Naive thymus-derived CD8-positive, alpha-beta T cell (primary cell): ENCODE data around the gene DCXR. TPM values are rescaled to one million over a fixed set of nuclear protein-coding genes. Genes with fewer than 3 reads are reported as not detected.

Experiments used
- ATAC-seq, 2 donors: fragments of 150-1000 bp; cut with Tn5 transposase in 1 of 2; sonication (Bioruptor Pico), chemical (Tn5 transposase) in 1 of 2; 1 replicate in 1 of 2; 2 replicates in 1 of 2; pipeline ENCODE4 v1.10.0; 2021; ENCODE audit warnings: mild to moderate bottlenecking in 2 of 2, moderate library complexity in 2 of 2
- POLR2A ChIA-PET: fragments of 350-600 bp; sonication (Branson Sonifier 250); formaldehyde crosslinking; loops from one replicate; lab custom pipeline; 2021; ENCODE audit warnings: antibody characterized with exemption; lab: Charles Lee
- DNase-seq, 10 donors: peaks; one replicate each; pipeline versions ENCODE4 v3.0.0 to v3.0.0-alpha.2; 2020 to 2022
- H3K27ac Mint-ChIP-seq, 10 donors: one replicate each; pipeline ENCODE4 v1.8.0; 2020 to 2022; ENCODE audit warnings: mild to moderate bottlenecking in 10 of 10, mixed read lengths in 10 of 10, moderate library complexity in 4 of 10, inconsistent platforms in 1 of 10
- H3K27me3 Mint-ChIP-seq, 5 donors: one replicate each; pipeline ENCODE4 v1.8.0; 2021 to 2022; ENCODE audit warnings: mixed read lengths in 5 of 5
- H3K36me3 Mint-ChIP-seq, 3 donors: one replicate each; pipeline ENCODE4 v1.8.0; 2020 to 2022; ENCODE audit warnings: mixed read lengths in 3 of 3, mild to moderate bottlenecking in 2 of 3, inconsistent platforms in 1 of 3
- H3K4me1 Mint-ChIP-seq, 4 donors: one replicate each; pipeline ENCODE4 v1.8.0; 2021 to 2022; ENCODE audit warnings: mixed read lengths in 4 of 4
- H3K4me3 Mint-ChIP-seq, 10 donors: one replicate each; pipeline ENCODE4 v1.8.0; 2020 to 2022; ENCODE audit warnings: mild to moderate bottlenecking in 10 of 10, mixed read lengths in 10 of 10, moderate library complexity in 6 of 10, inconsistent platforms in 1 of 10
- H3K9me3 Mint-ChIP-seq, 9 donors: one replicate each; pipeline ENCODE4 v1.8.0; 2020 to 2022; ENCODE audit warnings: mixed read lengths in 9 of 9, mild to moderate bottlenecking in 3 of 9, inconsistent platforms in 1 of 9, moderate library complexity in 1 of 9
- polyA plus RNA-seq, 3 donors: library from polyadenylated mRNA; unstranded; fragments of 300-500 nt; fragmentation: Illumina TruSeq; gene quantifications; one replicate each; pipeline ENCODE4 v1.2.3, GENCODE V29; 2021
- total RNA-seq, 8 experiments: library from RNA in 2 of 8; stranded (reverse) in 2 of 8; gene quantifications; one replicate each; pipeline ENCODE4 v1.2.3 and lab custom pipeline; 2021 to 2026

The DCXR gene
- total and polyA plus RNA-seq, 5 experiments from 2014 or later = 72.5 to 185 (median 113) TPM

- Mint-ChIP-seq H3K27ac (no peak overlapping the region), H3K36me3 (peaks cover 0 to 4% (median 0%) of the 10 kb centered on the region in 3 donors), H3K9me3 (no peaks in the 10 kb centered on the region), H3K27me3 (no peaks in the 10 kb centered on the region), H3K4me1 (peaks cover 5 to 22% (median 16%) of the 10 kb centered on the region in 4 donors), H3K4me3 (no peak overlapping the region)
- POLR2A ChIA-PET = interaction anchor here (2.2 kb wide), 1 partner anchor 57 kb away, joined by 5 read pairs; the partner anchor contains the start of gene NOTUM
- DNase-seq = no peak
- ATAC-seq = no peak
Observed at GRCh38 chr17:82017612-82018151, 19.8 kb downstream of the DCXR start.

DNA sequence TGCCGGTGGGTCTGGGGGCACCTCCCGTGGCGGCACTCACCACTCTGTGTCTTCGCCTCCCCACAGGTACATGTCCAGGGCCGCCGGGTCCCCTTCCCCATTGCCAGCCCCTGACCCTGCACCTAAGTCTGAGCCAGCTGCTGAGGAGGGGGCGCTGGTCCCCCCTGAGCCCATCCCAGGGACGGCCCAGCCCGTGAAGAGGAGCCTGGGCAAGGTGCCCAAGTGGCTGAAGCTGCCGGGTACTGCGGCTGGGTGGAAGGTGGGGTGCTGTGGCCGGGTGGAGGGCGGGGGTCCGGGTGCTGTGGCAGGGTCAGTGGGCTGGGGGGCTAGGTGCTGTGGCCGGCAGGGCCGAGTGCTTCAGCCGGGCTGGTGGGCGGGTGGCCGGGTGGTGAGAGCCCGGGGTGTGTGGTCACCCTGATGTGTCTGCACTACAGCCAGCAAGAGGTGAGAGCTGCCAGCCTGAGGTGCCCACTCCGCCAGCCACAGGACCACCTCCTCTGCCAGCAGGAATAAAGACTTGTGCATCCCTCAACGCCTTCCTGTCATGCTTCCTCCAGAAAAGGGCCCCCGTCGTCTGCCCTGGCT lies 20.5 kb downstream of the DCXR start:
- ATAC-seq (no peak), DNase-seq (no peak)
- Mint-ChIP-seq H3K36me3 (peaks cover 0 to 4% (median 0%) of the 10 kb centered on the region in 3 donors), H3K4me1 (peaks cover 4 to 21% (median 14%) of the 10 kb centered on the region in 4 donors), H3K27ac (peak overlapping the region in 2 of 10 donors; percentile 22 to 49), H3K4me3 (no peak overlapping the region), H3K9me3 (no peaks in the 10 kb centered on the region), H3K27me3 (no peaks in the 10 kb centered on the region)
- POLR2A ChIA-PET = interaction anchor here (2.2 kb wide), 1 partner anchor 56 kb away, joined by 5 read pairs; the partner anchor contains the start of gene NOTUM

GRCh38 chr17:82016061-82016874 lies 21.2 kb downstream of the DCXR start:
- POLR2A ChIA-PET = no interaction called here
- ATAC-seq = no peak
- Mint-ChIP-seq H3K27me3 (no peaks in the 10 kb centered on the region), H3K27ac (no peak overlapping the region), H3K36me3 (peaks cover 0 to 4% (median 0%) of the 10 kb centered on the region in 3 donors), H3K9me3 (no peaks in the 10 kb centered on the region), H3K4me3 (no peak overlapping the region), H3K4me1 (peaks cover 0 to 14% (median 7%) of the 10 kb centered on the region in 4 donors)
- no peak for DNase-seq

GRCh38 chr17:82015311-82015971 lies 22.1 kb downstream of the DCXR start:
- ATAC-seq (no peak), DNase-seq (no peak)
- Mint-ChIP-seq H3K9me3 (no peaks in the 10 kb centered on the region), H3K4me1 (peaks cover 0 to 6% (median under 1%) of the 10 kb centered on the region in 4 donors), H3K27me3 (no peaks in the 10 kb centered on the region), H3K27ac (no peak overlapping the region), H3K4me3 (no peak overlapping the region), H3K36me3 (peaks cover 0 to 4% (median 0%) of the 10 kb centered on the region in 3 donors)
- POLR2A ChIA-PET = no interaction called here

DNA sequence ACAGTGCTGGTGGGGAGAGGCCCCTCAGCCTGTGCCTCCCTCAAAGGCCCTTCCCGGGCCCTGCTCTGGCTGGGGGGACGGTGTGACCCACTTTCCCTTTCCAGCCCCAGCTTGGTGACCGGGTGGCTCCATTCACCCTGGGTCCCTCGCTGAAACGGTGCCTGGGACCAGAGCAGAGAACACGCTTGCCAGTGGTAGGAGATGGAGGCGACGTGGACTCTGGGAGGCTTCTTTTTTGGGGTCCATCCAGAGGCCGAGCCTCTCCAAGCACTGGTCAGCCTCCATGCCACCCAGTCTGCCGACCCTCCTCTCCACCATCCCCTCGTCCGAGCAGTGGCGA lies 22.6 kb downstream of the DCXR start:
- ATAC-seq (no peak), DNase-seq (no peak)
- Mint-ChIP-seq H3K4me1 (peaks cover 0 to 1% (median under 1%) of the 10 kb centered on the region in 4 donors), H3K36me3 (peaks cover 0 to 4% (median 0%) of the 10 kb centered on the region in 3 donors), H3K27me3 (no peaks in the 10 kb centered on the region), H3K9me3 (no peaks in the 10 kb centered on the region), H3K4me3 (no peak overlapping the region), H3K27ac (no peak overlapping the region)
- POLR2A ChIA-PET = no interaction called here

GRCh38 chr17:82014432-82014831 lies 23.1 kb downstream of the DCXR start:
- Mint-ChIP-seq H3K4me1 (no peaks in the 10 kb centered on the region), H3K27me3 (no peaks in the 10 kb centered on the region), H3K9me3 (no peaks in the 10 kb centered on the region), H3K4me3 (no peak overlapping the region), H3K27ac (no peak overlapping the region), H3K36me3 (peaks cover 0 to 4% (median 0%) of the 10 kb centered on the region in 3 donors)
- POLR2A ChIA-PET = no interaction called here
- DNase-seq (no peak), ATAC-seq (no peak)

DNA sequence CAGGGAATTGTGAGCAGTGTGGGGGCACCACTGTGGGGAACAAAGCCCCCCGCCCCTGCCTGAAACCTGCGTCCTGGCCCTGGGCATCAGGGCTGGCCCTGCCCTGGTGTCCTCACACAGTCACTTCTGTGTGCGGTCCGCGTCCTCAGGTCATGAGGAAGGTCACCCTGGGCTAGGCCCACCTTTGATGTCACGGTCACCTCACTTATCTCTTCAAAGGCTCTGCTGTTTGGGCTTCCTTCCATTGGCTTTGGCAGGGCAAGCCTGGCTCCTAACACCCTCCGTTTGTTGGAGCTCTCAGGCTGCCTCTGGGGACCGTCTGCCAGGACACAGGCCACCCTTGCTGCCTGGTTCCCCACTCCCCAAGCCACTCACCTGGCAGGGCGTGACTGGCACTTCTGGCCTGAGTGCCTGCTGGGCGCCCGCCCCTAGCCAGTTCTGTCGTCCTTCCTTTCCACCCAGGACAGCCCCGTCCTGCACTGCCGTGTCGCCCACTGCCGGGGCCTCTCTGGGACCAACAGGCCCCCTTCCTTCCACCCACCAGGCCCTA lies 23.6 kb downstream of the DCXR start:
- no peak for DNase-seq
- no peak overlapping the region for H3K27ac Mint-ChIP-seq
- H3K4me3 Mint-ChIP-seq = no peak overlapping the region
- H3K9me3 Mint-ChIP-seq = no peaks in the 10 kb centered on the region
- no peaks in the 10 kb centered on the region for H3K4me1 Mint-ChIP-seq
- H3K27me3 Mint-ChIP-seq = no peaks in the 10 kb centered on the region
- POLR2A ChIA-PET = no interaction called here
- H3K36me3 Mint-ChIP-seq = peaks cover 0 to 4% (median 0%) of the 10 kb centered on the region in 3 donors
- ATAC-seq = no peak

- Mint-ChIP-seq H3K27ac (no peak overlapping the region), H3K27me3 (no peaks in the 10 kb centered on the region), H3K4me3 (no peak overlapping the region), H3K36me3 (no peaks in the 10 kb centered on the region), H3K4me1 (no peaks in the 10 kb centered on the region), H3K9me3 (no peaks in the 10 kb centered on the region)
- no peak for DNase-seq
- no peak for ATAC-seq
- POLR2A ChIA-PET = no interaction called here
Observed at GRCh38 chr17:82013341-82013740, 24.2 kb downstream of the DCXR start.

DNA sequence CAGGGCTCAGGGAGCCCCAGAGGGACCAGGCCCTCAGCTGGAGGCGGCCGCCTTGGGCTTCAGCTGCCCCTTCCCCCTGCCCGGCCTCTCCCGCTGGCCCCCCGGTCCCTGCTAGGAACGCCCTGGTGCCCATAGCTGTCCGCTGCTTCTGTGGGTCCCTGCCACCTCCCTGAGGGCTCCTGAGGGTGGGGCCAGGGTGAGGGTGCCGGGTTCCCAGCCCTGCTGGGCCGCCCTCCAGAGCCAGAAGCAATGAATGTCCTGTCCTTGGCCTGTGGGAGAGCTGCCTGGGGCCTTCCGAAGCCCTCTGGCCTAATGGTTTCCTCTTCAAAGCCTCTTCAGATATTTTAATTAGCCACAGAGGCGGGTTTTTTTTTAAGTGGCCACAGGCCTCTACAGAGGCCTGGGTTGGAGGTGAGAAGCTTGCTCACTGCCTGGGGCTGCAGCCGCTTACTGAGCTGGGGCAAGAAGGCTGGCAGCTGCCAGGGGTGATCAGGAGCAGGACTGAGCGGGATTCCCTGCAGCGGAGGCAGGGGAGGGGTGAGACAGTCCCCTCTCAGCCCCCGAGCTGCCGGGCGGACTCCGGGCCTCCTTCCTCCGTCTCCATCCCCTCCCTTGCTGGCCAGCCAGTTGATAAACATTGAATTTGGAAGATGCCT lies 24.7 kb downstream of the DCXR start:
- H3K4me1 Mint-ChIP-seq = no peaks in the 10 kb centered on the region
- no peak overlapping the region for H3K27ac Mint-ChIP-seq
- no peaks in the 10 kb centered on the region for H3K9me3 Mint-ChIP-seq
- ATAC-seq = no peak
- no peaks in the 10 kb centered on the region for H3K27me3 Mint-ChIP-seq
- DNase-seq = no peak
- POLR2A ChIA-PET = no interaction called here
- H3K36me3 Mint-ChIP-seq = no peaks in the 10 kb centered on the region
- no peak overlapping the region for H3K4me3 Mint-ChIP-seq

DNA sequence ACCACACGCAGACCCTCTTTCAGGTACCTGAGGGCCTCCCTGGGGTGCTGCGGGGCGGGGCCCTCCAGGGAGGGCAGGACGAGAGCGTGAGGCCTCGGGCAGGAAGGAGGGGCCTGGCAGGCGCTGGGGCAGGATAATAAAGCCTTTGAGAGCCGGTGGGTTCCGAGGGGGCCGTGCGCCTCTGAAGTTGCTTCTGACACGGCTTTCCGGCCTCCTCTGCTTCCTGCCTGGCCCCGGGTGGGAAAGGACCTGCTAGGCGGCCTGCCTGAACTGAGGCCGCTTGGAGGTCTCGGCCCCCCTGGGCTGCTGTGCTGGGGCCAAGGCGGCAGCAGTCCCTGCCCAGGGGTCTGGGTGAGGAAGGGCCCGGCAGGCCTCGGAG lies 25.2 kb downstream of the DCXR start:
- DNase-seq = no peak
- no peaks in the 10 kb centered on the region for H3K36me3 Mint-ChIP-seq
- POLR2A ChIA-PET = no interaction called here
- H3K9me3 Mint-ChIP-seq = no peaks in the 10 kb centered on the region
- ATAC-seq = no peak
- H3K27ac Mint-ChIP-seq = no peak overlapping the region
- H3K4me1 Mint-ChIP-seq = no peaks in the 10 kb centered on the region
- H3K4me3 Mint-ChIP-seq = no peak overlapping the region
- no peaks in the 10 kb centered on the region for H3K27me3 Mint-ChIP-seq

DNA sequence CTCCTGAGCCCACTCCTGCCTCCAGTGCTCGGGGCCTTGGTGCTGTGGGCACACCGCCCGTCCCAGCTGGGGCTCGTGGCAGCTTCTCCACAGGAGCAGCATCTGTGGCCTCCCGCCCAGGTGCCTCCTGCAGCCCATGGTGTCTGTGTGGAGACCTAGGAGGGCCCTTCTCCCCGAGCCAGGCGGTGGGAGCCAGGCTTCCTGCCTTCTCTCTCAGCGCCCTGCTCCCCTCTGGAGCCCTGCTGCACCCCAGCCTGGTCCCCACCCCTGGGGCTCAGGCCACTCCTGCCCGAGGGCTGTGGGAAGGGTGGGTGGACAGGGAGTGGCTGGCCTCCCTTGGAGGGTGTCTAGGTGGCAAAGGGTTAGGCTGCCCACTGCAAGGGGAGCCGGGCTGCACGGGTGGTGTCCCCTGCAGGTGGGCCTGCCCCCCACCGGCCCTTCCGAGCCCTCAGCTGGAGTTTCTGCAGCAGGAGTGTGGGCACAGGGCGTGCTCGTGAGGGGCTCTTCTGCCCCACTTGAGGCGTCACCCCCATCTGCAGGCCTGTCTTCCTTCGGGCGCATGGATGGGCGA lies 25.8 kb downstream of the DCXR start:
- Mint-ChIP-seq H3K4me1 (no peaks in the 10 kb centered on the region), H3K27me3 (no peaks in the 10 kb centered on the region), H3K27ac (no peak overlapping the region), H3K9me3 (no peaks in the 10 kb centered on the region), H3K4me3 (no peak overlapping the region), H3K36me3 (no peaks in the 10 kb centered on the region)
- POLR2A ChIA-PET = no interaction called here
- DNase-seq (no peak), ATAC-seq (no peak)
